ENCODE data around the gene HOXD3. TPM values are rescaled to one million over a fixed set of nuclear protein-coding genes. Genes with fewer than 3 reads are reported as not detected.

The HOXD3 gene
- total RNA-seq, 1 experiment from 2014 or later, result not detected

DNA sequence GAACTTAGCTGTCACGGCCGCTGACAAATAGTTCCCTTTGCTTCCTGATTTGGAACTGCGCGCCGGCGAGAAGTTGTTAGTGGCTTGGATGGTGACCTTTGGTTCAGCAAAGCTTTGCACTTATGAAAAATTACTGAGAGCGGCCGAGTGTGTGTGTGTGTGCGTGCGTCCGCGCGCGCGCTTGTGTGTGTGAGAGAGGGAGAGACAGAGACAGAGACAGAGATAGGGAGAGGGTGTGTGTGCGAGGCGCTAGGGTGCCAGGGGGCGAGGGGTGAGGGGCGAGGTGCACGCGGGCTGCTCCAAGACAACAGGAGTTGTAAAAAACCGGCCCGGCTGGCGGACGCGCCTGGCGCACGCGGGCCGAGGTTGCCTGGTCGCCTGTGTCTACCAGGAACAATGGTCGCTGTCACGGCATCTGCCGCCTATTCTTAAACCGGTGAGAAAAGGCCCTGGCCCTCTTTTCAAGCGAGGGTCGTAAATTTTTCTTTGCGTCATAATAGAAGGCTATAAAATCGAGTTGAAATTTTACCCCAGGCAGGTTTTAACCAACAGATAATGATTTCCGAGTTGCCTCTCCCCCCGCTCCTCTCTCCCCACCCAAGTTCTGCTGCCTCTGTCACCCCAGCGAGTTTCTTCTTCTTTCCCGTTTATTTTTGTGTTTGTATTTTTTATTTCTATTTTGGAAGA is 535 bp downstream of the HOXD3 start (continued):
- TF ChIP-seq, protein P1, sequence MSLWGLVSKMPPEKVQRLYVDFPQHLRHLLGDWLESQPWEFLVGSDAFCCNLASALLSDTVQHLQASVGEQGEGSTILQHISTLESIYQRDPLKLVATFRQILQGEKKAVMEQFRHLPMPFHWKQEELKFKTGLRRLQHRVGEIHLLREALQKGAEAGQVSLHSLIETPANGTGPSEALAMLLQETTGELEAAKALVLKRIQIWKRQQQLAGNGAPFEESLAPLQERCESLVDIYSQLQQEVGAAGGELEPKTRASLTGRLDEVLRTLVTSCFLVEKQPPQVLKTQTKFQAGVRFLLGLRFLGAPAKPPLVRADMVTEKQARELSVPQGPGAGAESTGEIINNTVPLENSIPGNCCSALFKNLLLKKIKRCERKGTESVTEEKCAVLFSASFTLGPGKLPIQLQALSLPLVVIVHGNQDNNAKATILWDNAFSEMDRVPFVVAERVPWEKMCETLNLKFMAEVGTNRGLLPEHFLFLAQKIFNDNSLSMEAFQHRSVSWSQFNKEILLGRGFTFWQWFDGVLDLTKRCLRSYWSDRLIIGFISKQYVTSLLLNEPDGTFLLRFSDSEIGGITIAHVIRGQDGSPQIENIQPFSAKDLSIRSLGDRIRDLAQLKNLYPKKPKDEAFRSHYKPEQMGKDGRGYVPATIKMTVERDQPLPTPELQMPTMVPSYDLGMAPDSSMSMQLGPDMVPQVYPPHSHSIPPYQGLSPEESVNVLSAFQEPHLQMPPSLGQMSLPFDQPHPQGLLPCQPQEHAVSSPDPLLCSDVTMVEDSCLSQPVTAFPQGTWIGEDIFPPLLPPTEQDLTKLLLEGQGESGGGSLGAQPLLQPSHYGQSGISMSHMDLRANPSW (CRISPR knock-in tag; conservative IDR thresholded peaks at IDR 0.05; ENCODE audit: low read depth), result no peak
- no peak for TF ChIP-seq NFE2L1 (CRISPR knock-in tag; IDR thresholded peaks at IDR 0.05)
- no peak for TF ChIP-seq EMX1 (CRISPR knock-in tag; IDR thresholded peaks at IDR 0.05)
- no peak for TF ChIP-seq ZNF138 (CRISPR knock-in tag; conservative IDR thresholded peaks at IDR 0.05)
- TF ChIP-seq, protein P2, sequence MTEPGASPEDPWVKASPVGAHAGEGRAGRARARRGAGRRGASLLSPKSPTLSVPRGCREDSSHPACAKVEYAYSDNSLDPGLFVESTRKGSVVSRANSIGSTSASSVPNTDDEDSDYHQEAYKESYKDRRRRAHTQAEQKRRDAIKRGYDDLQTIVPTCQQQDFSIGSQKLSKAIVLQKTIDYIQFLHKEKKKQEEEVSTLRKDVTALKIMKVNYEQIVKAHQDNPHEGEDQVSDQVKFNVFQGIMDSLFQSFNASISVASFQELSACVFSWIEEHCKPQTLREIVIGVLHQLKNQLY (CRISPR knock-in tag; IDR thresholded peaks at IDR 0.05), result no peak
- TF ChIP-seq, protein P3, sequence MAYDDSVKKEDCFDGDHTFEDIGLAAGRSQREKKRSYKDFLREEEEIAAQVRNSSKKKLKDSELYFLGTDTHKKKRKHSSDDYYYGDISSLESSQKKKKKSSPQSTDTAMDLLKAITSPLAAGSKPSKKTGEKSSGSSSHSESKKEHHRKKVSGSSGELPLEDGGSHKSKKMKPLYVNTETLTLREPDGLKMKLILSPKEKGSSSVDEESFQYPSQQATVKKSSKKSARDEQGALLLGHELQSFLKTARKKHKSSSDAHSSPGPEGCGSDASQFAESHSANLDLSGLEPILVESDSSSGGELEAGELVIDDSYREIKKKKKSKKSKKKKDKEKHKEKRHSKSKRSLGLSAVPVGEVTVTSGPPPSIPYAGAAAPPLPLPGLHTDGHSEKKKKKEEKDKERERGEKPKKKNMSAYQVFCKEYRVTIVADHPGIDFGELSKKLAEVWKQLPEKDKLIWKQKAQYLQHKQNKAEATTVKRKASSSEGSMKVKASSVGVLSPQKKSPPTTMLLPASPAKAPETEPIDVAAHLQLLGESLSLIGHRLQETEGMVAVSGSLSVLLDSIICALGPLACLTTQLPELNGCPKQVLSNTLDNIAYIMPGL (CRISPR knock-in tag; IDR thresholded peaks at IDR 0.05), result no peak
- TF ChIP-seq TEAD4 (CRISPR knock-in tag; IDR thresholded peaks at IDR 0.05), result no peak
- TF ChIP-seq, protein P4, sequence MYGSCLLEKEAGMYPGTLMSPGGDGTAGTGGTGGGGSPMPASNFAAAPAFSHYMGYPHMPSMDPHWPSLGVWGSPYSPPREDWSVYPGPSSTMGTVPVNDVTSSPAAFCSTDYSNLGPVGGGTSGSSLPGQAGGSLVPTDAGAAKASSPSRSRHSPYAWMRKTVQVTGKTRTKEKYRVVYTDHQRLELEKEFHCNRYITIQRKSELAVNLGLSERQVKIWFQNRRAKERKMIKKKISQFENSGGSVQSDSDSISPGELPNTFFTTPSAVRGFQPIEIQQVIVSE (CRISPR knock-in tag; IDR thresholded peaks at IDR 0.05; ENCODE audit: borderline replicate concordance), result no peak
- TF ChIP-seq, protein P5, sequence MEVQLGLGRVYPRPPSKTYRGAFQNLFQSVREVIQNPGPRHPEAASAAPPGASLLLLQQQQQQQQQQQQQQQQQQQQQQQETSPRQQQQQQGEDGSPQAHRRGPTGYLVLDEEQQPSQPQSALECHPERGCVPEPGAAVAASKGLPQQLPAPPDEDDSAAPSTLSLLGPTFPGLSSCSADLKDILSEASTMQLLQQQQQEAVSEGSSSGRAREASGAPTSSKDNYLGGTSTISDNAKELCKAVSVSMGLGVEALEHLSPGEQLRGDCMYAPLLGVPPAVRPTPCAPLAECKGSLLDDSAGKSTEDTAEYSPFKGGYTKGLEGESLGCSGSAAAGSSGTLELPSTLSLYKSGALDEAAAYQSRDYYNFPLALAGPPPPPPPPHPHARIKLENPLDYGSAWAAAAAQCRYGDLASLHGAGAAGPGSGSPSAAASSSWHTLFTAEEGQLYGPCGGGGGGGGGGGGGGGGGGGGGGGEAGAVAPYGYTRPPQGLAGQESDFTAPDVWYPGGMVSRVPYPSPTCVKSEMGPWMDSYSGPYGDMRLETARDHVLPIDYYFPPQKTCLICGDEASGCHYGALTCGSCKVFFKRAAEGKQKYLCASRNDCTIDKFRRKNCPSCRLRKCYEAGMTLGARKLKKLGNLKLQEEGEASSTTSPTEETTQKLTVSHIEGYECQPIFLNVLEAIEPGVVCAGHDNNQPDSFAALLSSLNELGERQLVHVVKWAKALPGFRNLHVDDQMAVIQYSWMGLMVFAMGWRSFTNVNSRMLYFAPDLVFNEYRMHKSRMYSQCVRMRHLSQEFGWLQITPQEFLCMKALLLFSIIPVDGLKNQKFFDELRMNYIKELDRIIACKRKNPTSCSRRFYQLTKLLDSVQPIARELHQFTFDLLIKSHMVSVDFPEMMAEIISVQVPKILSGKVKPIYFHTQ (CRISPR knock-in tag; IDR thresholded peaks at IDR 0.05), result no peak

DNA sequence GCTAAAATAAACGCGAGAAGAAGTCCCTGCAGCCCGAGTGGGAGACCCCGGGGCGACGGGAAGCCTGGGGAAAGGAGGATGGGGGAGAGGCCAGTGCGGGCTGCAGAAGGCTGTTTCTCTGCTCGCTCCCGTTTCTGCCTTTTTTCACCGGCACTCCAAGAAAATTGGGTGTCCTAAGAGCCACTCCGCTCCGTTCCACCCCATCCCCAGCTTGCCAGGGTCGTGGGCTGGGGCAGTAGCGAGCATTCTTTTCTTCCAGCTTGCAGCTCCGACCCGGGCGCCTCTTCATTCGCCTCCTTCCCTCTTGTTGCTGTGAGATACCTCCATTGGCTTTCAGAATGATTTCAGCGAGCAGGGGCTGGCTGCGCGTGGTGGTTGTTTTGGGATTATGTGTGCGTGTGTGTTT is 1.1 kb downstream of the HOXD3 start:
- H3K9me3 Mint-ChIP-seq, result no peaks in the 10 kb centered on the region
- CTCF ChIA-PET, result no interaction called here
- H3K27ac Mint-ChIP-seq, result no peak overlapping the region
- H3K4me1 Mint-ChIP-seq, result peaks cover 31% of the 10 kb centered on the region
- POLR2A ChIA-PET, result no interaction called here
- H3K36me3 Mint-ChIP-seq, result peaks cover 2% of the 10 kb centered on the region; the same call in 1 of the 2 replicates
- no peak overlapping the region for H3K4me3 Mint-ChIP-seq
- DNase-seq (ENCODE audit: low spot score), result no peak
- H3K27me3 Mint-ChIP-seq (ENCODE audit: low read depth), result peaks cover 100% of the 10 kb centered on the region
- ATAC-seq, result no peak
- TF ChIP-seq NR1H2 (CRISPR knock-in tag; IDR thresholded peaks at IDR 0.05) (no peak), CBFB (CRISPR knock-in tag; IDR thresholded peaks at IDR 0.05; ENCODE audit: low read depth) (no peak), NR3C1 (CRISPR knock-in tag; conservative IDR thresholded peaks at IDR 0.05; ENCODE audit: low read depth) (no peak)
- TF ChIP-seq, protein P1 (CRISPR knock-in tag; conservative IDR thresholded peaks at IDR 0.05; ENCODE audit: low read depth), result no peak
- TF ChIP-seq, protein P6, sequence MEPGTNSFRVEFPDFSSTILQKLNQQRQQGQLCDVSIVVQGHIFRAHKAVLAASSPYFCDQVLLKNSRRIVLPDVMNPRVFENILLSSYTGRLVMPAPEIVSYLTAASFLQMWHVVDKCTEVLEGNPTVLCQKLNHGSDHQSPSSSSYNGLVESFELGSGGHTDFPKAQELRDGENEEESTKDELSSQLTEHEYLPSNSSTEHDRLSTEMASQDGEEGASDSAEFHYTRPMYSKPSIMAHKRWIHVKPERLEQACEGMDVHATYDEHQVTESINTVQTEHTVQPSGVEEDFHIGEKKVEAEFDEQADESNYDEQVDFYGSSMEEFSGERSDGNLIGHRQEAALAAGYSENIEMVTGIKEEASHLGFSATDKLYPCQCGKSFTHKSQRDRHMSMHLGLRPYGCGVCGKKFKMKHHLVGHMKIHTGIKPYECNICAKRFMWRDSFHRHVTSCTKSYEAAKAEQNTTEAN (CRISPR knock-in tag; IDR thresholded peaks at IDR 0.05), result no peak
- TF ChIP-seq, protein P7, sequence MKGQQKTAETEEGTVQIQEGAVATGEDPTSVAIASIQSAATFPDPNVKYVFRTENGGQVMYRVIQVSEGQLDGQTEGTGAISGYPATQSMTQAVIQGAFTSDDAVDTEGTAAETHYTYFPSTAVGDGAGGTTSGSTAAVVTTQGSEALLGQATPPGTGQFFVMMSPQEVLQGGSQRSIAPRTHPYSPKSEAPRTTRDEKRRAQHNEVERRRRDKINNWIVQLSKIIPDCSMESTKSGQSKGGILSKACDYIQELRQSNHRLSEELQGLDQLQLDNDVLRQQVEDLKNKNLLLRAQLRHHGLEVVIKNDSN (CRISPR knock-in tag; IDR thresholded peaks at IDR 0.05), result no peak

Data from WTC11 (cell line).